ENCODE results near the gene PCSK4.
"Not testable (repeated sequence)": the region's sequence is repeated elsewhere in the genome, so short reads cannot be mapped to it uniquely, and the experiment has no call there.

Gene PCSK4

GRCh38 chr19:1522838-1523237 is 32.7 kb upstream of the PCSK4 start:
- no peak for DNase-seq (ENCODE audit: low read depth, low spot score)
- no peak overlapping the region for H3K27ac ChIP-seq

- no peak overlapping the region for H3K27ac ChIP-seq
- DNase-seq (ENCODE audit: low read depth, low spot score) = no peak
Measured at GRCh38 chr19:1522061-1522460, 31.9 kb upstream of the PCSK4 start.

GRCh38 chr19:1521636-1522035 is 31.5 kb upstream of the PCSK4 start:
- H3K27ac ChIP-seq = no peak overlapping the region
- DNase-seq (ENCODE audit: low read depth, low spot score) = no peak

GRCh38 chr19:1520203-1520780 is 30.1 kb upstream of the PCSK4 start:
- H3K27ac ChIP-seq = no peak overlapping the region

GRCh38 chr19:1519802-1520201 is 29.7 kb upstream of the PCSK4 start:
- H3K27ac ChIP-seq; DNase-seq (ENCODE audit: low read depth, low spot score): not testable (repeated sequence)

More at GRCh38 chr19:1520203-1520780, 30.1 kb upstream of the PCSK4 start:
- no peak for DNase-seq (ENCODE audit: low read depth, low spot score)

GRCh38 chr19:1518471-1518870 is 28.3 kb upstream of the PCSK4 start:
- DNase-seq (ENCODE audit: low read depth, low spot score) = no peak
- H3K27ac ChIP-seq = no peak overlapping the region

- no peak for DNase-seq (ENCODE audit: low read depth, low spot score)
Measured at GRCh38 chr19:1516395-1516753, 26.2 kb upstream of the PCSK4 start.

GRCh38 chr19:1514986-1515721 is 25.0 kb upstream of the PCSK4 start:
- no peak overlapping the region for H3K27ac ChIP-seq
- DNase-seq (ENCODE audit: low read depth, low spot score) = no peak

More at GRCh38 chr19:1516395-1516753, 26.2 kb upstream of the PCSK4 start:
- no peak overlapping the region for H3K27ac ChIP-seq

- H3K27ac ChIP-seq = no peak overlapping the region
Measured at GRCh38 chr19:1514295-1514661, 24.1 kb upstream of the PCSK4 start.

GRCh38 chr19:1513499-1514294 is 23.5 kb upstream of the PCSK4 start:
- peak overlapping the region; percentile 73 for H3K27ac ChIP-seq
- DNase-seq (ENCODE audit: low read depth, low spot score) = no peak

More at GRCh38 chr19:1514295-1514661, 24.1 kb upstream of the PCSK4 start:
- DNase-seq (ENCODE audit: low read depth, low spot score) = no peak

- H3K27ac ChIP-seq = peak within 1 kb of the TSS; percentile 73
- DNase-seq (ENCODE audit: low read depth, low spot score) = no peak
Measured at GRCh38 chr19:1512671-1513498, 22.7 kb upstream of the PCSK4 start, which contains the start of gene ADAMTSL5. ADAMTSL5 (minus strand) TSS chr19:1513019; CDS start chr19:1510943, 2,076 bp downstream.

- no peak for DNase-seq (ENCODE audit: low read depth, low spot score)
- no peak overlapping the region for H3K27ac ChIP-seq
Measured at GRCh38 chr19:1511318-1512317, 21.5 kb upstream of the PCSK4 start.

- no peak for DNase-seq (ENCODE audit: low read depth, low spot score)
Measured at GRCh38 chr19:1510807-1511206, 20.7 kb upstream of the PCSK4 start.

GRCh38 chr19:1510442-1510806 is 20.3 kb upstream of the PCSK4 start:
- no peak overlapping the region for H3K27ac ChIP-seq
- DNase-seq (ENCODE audit: low read depth, low spot score) = no peak

More at GRCh38 chr19:1510807-1511206, 20.7 kb upstream of the PCSK4 start:
- H3K27ac ChIP-seq = no peak overlapping the region

- no peak for DNase-seq (ENCODE audit: low read depth, low spot score)
- no peak overlapping the region for H3K27ac ChIP-seq
Measured at GRCh38 chr19:1509602-1510441, 19.7 kb upstream of the PCSK4 start.

GRCh38 chr19:1508507-1508856 is 18.3 kb upstream of the PCSK4 start:
- H3K27ac ChIP-seq = peak overlapping the region; percentile 60
- DNase-seq (ENCODE audit: low read depth, low spot score) = no peak

GRCh38 chr19:1507763-1508506 is 17.8 kb upstream of the PCSK4 start:
- H3K27ac ChIP-seq = peak overlapping the region; percentile 60
- peak; percentile 73 for DNase-seq (ENCODE audit: low read depth, low spot score)
